ENCODE data around the gene CHCHD4. TPM values are rescaled to one million over a fixed set of nuclear protein-coding genes. Genes with fewer than 3 reads are reported as not detected.

Gene CHCHD4
- total and polyA plus RNA-seq, 2 donors from 2014 or later = 12.8 to 33.6 TPM

- H3K9me3 ChIP-seq (ENCODE audit: control insufficient read depth in 2 of 3, insufficient read depth in 1 of 3, low read length in 3 of 3) = no peaks in the 10 kb centered on the region
- intact Hi-C loops (cut with DNase I) = no loop called here
- peaks cover 0 to 1% (median 0%) of the 10 kb centered on the region in 3 donors for H3K4me1 ChIP-seq (ENCODE audit: control insufficient read depth in 2 of 3, insufficient read depth in 2 of 3, low read depth in 1 of 3, low read length in 3 of 3)
- DNase-seq = no peak
- no peak for FAIRE-seq
- no peaks in the 10 kb centered on the region for H3K27me3 ChIP-seq (ENCODE audit: control insufficient read depth, insufficient read depth, low read length)
- no peak overlapping the region for H3K4me3 ChIP-seq (ENCODE audit: low read length in 3 of 3)
- no peak overlapping the region for H3K9ac ChIP-seq (ENCODE audit: low read length in 3 of 3)
- TF ChIP-seq CTCF (IDR thresholded peaks at IDR 0.05; ENCODE audit: borderline replicate concordance, extremely low read depth, insufficient read depth) = no peak
- H3K27ac ChIP-seq (ENCODE audit: low read depth in 2 of 2, low read length in 2 of 2) = no peak overlapping the region
- peaks cover 23 to 75% (median 70%) of the 10 kb centered on the region in 3 donors for H3K36me3 ChIP-seq (ENCODE audit: control insufficient read depth in 2 of 3, insufficient read depth in 3 of 3, low read length in 3 of 3)
Measured at GRCh38 chr3:14169871-14170270, 45.2 kb upstream of the CHCHD4 start.

GRCh38 chr3:14169435-14169834 is 44.8 kb upstream of the CHCHD4 start:
- H3K9ac ChIP-seq (ENCODE audit: low read length in 3 of 3) = no peak overlapping the region
- DNase-seq = no peak
- FAIRE-seq = no peak
- H3K4me1 ChIP-seq (ENCODE audit: control insufficient read depth in 2 of 3, insufficient read depth in 2 of 3, low read depth in 1 of 3, low read length in 3 of 3) = no peaks in the 10 kb centered on the region
- no peaks in the 10 kb centered on the region for H3K27me3 ChIP-seq (ENCODE audit: control insufficient read depth, insufficient read depth, low read length)
- no peak overlapping the region for H3K27ac ChIP-seq (ENCODE audit: low read depth in 2 of 2, low read length in 2 of 2)
- H3K9me3 ChIP-seq (ENCODE audit: control insufficient read depth in 2 of 3, insufficient read depth in 1 of 3, low read length in 3 of 3) = no peaks in the 10 kb centered on the region
- H3K36me3 ChIP-seq (ENCODE audit: control insufficient read depth in 2 of 3, insufficient read depth in 3 of 3, low read length in 3 of 3) = peaks cover 23 to 79% (median 73%) of the 10 kb centered on the region in 3 donors
- H3K4me3 ChIP-seq (ENCODE audit: low read length in 3 of 3) = no peak overlapping the region
- no peak for TF ChIP-seq CTCF (IDR thresholded peaks at IDR 0.05; ENCODE audit: borderline replicate concordance, extremely low read depth, insufficient read depth)
- intact Hi-C loops (cut with DNase I) = no loop called here

GRCh38 chr3:14166877-14167603 is 42.4 kb upstream of the CHCHD4 start:
- FAIRE-seq (no peak), DNase-seq (no peak)
- no peak for TF ChIP-seq CTCF (IDR thresholded peaks at IDR 0.05; ENCODE audit: borderline replicate concordance, extremely low read depth, insufficient read depth)
- Histone ChIP-seq H3K36me3 (ENCODE audit: control insufficient read depth in 2 of 3, insufficient read depth in 3 of 3, low read length in 3 of 3) (peaks cover 20 to 92% (median 77%) of the 10 kb centered on the region in 3 donors), H3K27ac (ENCODE audit: low read depth in 2 of 2, low read length in 2 of 2) (no peak overlapping the region), H3K4me3 (ENCODE audit: low read length in 3 of 3) (no peak overlapping the region), H3K9ac (ENCODE audit: low read length in 3 of 3) (no peak overlapping the region), H3K27me3 (ENCODE audit: control insufficient read depth, insufficient read depth, low read length) (no peaks in the 10 kb centered on the region), H3K9me3 (ENCODE audit: control insufficient read depth in 2 of 3, insufficient read depth in 1 of 3, low read length in 3 of 3) (peaks cover 0 to under 1% (median 0%) of the 10 kb centered on the region in 3 donors), H3K4me1 (ENCODE audit: control insufficient read depth in 2 of 3, insufficient read depth in 2 of 3, low read depth in 1 of 3, low read length in 3 of 3) (no peaks in the 10 kb centered on the region)
- intact Hi-C loops (cut with DNase I) = no loop called here

Data from kidney (tissue), 14 donors.